ENCODE data around the gene TBC1D21.

GRCh38 chr15:73866481-73866880, 6.9 kb upstream of the TBC1D21 start:
- TF ChIP-seq ZNF423 (tag by site-specific recombination; IDR thresholded peaks at IDR 0.05) (no peak), REST (tag by site-specific recombination; IDR thresholded peaks at IDR 0.05) (no peak), ZBTB1 (tag by site-specific recombination; IDR thresholded peaks at IDR 0.05) (no peak), CTCF (tag by site-specific recombination; IDR thresholded peaks at IDR 0.05) (no peak), ZNF776 (tag by site-specific recombination; IDR thresholded peaks at IDR 0.05; ENCODE audit: borderline replicate concordance) (no peak), TRIM28 (IDR thresholded peaks at IDR 0.05; ENCODE audit: borderline replicate concordance, low read length) (no peak), YY2 (tag by site-specific recombination; IDR thresholded peaks at IDR 0.05) (no peak), PBX3 (CRISPR knock-in tag; IDR thresholded peaks at IDR 0.05) (no peak), KLF9 (tag by site-specific recombination; IDR thresholded peaks at IDR 0.05; ENCODE audit: low read depth) (no peak), GFI1B (tag by site-specific recombination; IDR thresholded peaks at IDR 0.05) (no peak), ZNF692 (tag by site-specific recombination; IDR thresholded peaks at IDR 0.05) (no peak), ZNF394 (tag by site-specific recombination; IDR thresholded peaks at IDR 0.05; ENCODE audit: borderline replicate concordance) (no peak), MZF1 (tag by site-specific recombination; IDR thresholded peaks at IDR 0.05; ENCODE audit: borderline replicate concordance) (no peak), ZNF785 (tag by site-specific recombination; IDR thresholded peaks at IDR 0.05) (no peak)

All from HEK293 (cell line).